ENCODE measurements around the gene CCDC102A. TPM values are rescaled to one million over a fixed set of nuclear protein-coding genes. Genes with fewer than 3 reads are reported as not detected.

The CCDC102A gene
- total and polyA plus RNA-seq, 2 of the 13 experiments (the other 11 are each of a cell fraction or from before 2014, with no cell fraction given): 2.1 to 2.8 TPM

DNA sequence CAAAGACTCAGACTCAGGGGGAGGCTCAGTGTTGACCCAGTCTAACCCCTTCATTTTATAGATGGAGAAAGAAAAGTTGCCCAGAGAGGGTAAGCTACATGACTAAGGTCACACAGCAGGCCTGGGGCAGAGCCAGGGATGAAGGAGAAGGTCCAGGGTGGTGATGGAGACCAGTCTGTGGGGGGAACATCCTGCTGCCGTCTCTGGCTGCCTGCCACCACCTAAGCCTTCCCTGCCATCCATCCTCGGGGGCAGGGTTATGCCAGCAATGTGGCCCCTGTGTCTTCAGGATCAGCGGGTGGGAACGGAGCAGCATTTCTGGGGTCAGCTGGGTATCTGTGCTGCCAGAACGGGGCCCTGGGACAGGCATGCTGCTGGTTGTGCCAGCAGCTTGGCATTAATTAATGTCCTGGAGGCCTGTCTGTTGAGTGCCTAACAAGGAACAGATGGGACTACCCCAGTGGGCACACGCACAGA, 55.6 kb downstream of the CCDC102A start (continued):
- TF ChIP-seq GTF3A (CRISPR knock-in tag; conservative IDR thresholded peaks at IDR 0.05) (no peak), ZNF225 (CRISPR knock-in tag; IDR thresholded peaks at IDR 0.05) (no peak), ZNF296 (CRISPR knock-in tag; conservative IDR thresholded peaks at IDR 0.05) (no peak), ZNF816 (CRISPR knock-in tag; IDR thresholded peaks at IDR 0.05; ENCODE audit: borderline replicate concordance) (no peak), HOXA3 (CRISPR knock-in tag; IDR thresholded peaks at IDR 0.05) (no peak), ZNF3 (CRISPR knock-in tag; IDR thresholded peaks at IDR 0.05) (no peak), RBAK (CRISPR knock-in tag; IDR thresholded peaks at IDR 0.05) (no peak), ZNF768 (CRISPR knock-in tag; IDR thresholded peaks at IDR 0.05) (peak; percentile 100), ZNF713 (CRISPR knock-in tag; IDR thresholded peaks at IDR 0.05) (peak; percentile 86; the same call in 1 of the 2 replicates), ZBTB7B (CRISPR knock-in tag; IDR thresholded peaks at IDR 0.05) (no peak), ZNF354B (CRISPR knock-in tag; IDR thresholded peaks at IDR 0.05) (peak; percentile 46; the same call in 1 of the 2 replicates), HNF4G (IDR thresholded peaks at IDR 0.05; ENCODE audit: borderline replicate concordance, low read depth, low read length) (no peak), HNF4G (CRISPR knock-in tag; IDR thresholded peaks at IDR 0.05; ENCODE audit: borderline replicate concordance, low read depth) (no peak), PITX1 (CRISPR knock-in tag; IDR thresholded peaks at IDR 0.05) (no peak), SMAD1 (CRISPR knock-in tag; IDR thresholded peaks at IDR 0.05; ENCODE audit: borderline replicate concordance, low read depth) (0 out of 2 replicates have a peak, but pooled peaks have one; percentile 80), MTF2 (CRISPR knock-in tag; IDR thresholded peaks at IDR 0.05; ENCODE audit: borderline replicate concordance) (no peak), ZNF850 (CRISPR knock-in tag; conservative IDR thresholded peaks at IDR 0.05) (no peak), ZMYM2 (CRISPR knock-in tag; IDR thresholded peaks at IDR 0.05) (no peak), SMARCE1 (IDR thresholded peaks at IDR 0.05; ENCODE audit: borderline replicate concordance) (no peak), ZNF674 (CRISPR knock-in tag; IDR thresholded peaks at IDR 0.05; ENCODE audit: low read depth) (no peak), ZNF83 (CRISPR knock-in tag; IDR thresholded peaks at IDR 0.05; ENCODE audit: borderline replicate concordance) (no peak), ZNF317 (CRISPR knock-in tag; IDR thresholded peaks at IDR 0.05) (peak; percentile 0; the same call in 1 of the 2 replicates), KDM1A (CRISPR knock-in tag; IDR thresholded peaks at IDR 0.05) (peak; percentile 93; the same call in 1 of the 2 replicates), HMGA1 (CRISPR knock-in tag; conservative IDR thresholded peaks at IDR 0.05) (no peak), ZMYM3 (CRISPR knock-in tag; IDR thresholded peaks at IDR 0.05) (peak; percentile 98), ZNF430 (CRISPR knock-in tag; IDR thresholded peaks at IDR 0.05) (no peak)
- TF ChIP-seq, protein P1, sequence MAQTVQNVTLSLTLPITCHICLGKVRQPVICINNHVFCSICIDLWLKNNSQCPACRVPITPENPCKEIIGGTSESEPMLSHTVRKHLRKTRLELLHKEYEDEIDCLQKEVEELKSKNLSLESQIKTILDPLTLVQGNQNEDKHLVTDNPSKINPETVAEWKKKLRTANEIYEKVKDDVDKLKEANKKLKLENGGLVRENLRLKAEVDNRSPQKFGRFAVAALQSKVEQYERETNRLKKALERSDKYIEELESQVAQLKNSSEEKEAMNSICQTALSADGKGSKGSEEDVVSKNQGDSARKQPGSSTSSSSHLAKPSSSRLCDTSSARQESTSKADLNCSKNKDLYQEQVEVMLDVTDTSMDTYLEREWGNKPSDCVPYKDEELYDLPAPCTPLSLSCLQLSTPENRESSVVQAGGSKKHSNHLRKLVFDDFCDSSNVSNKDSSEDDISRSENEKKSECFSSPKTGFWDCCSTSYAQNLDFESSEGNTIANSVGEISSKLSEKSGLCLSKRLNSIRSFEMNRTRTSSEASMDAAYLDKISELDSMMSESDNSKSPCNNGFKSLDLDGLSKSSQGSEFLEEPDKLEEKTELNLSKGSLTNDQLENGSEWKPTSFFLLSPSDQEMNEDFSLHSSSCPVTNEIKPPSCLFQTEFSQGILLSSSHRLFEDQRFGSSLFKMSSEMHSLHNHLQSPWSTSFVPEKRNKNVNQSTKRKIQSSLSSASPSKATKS (CRISPR knock-in tag; IDR thresholded peaks at IDR 0.05): no peak
- TF ChIP-seq, protein P2, sequence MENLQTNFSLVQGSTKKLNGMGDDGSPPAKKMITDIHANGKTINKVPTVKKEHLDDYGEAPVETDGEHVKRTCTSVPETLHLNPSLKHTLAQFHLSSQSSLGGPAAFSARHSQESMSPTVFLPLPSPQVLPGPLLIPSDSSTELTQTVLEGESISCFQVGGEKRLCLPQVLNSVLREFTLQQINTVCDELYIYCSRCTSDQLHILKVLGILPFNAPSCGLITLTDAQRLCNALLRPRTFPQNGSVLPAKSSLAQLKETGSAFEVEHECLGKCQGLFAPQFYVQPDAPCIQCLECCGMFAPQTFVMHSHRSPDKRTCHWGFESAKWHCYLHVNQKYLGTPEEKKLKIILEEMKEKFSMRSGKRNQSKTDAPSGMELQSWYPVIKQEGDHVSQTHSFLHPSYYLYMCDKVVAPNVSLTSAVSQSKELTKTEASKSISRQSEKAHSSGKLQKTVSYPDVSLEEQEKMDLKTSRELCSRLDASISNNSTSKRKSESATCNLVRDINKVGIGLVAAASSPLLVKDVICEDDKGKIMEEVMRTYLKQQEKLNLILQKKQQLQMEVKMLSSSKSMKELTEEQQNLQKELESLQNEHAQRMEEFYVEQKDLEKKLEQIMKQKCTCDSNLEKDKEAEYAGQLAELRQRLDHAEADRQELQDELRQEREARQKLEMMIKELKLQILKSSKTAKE (CRISPR knock-in tag; IDR thresholded peaks at IDR 0.05; ENCODE audit: borderline replicate concordance): peak; percentile 4; the same call in 1 of the 2 replicates
- TF ChIP-seq, protein P3, sequence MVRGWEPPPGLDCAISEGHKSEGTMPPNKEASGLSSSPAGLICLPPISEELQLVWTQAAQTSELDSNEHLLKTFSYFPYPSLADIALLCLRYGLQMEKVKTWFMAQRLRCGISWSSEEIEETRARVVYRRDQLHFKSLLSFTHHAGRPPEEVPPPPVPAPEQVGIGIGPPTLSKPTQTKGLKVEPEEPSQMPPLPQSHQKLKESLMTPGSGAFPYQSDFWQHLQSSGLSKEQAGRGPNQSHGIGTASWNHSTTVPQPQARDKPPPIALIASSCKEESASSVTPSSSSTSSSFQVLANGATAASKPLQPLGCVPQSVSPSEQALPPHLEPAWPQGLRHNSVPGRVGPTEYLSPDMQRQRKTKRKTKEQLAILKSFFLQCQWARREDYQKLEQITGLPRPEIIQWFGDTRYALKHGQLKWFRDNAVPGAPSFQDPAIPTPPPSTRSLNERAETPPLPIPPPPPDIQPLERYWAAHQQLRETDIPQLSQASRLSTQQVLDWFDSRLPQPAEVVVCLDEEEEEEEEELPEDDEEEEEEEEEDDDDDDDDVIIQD (CRISPR knock-in tag; IDR thresholded peaks at IDR 0.05; ENCODE audit: low read depth): no peak

All from HepG2 (cell line).